ENCODE measurements around the gene SLC2A4RG. TPM values are rescaled to one million over a fixed set of nuclear protein-coding genes. Genes with fewer than 3 reads are reported as not detected.

Gene SLC2A4RG
- polyA plus RNA-seq, 1 experiment: 52.0 TPM

- no peak overlapping the region for H3K4me3 ChIP-seq (ENCODE audit: low read depth, low read length)
- ChIA-PET CTCF (interaction anchor here (0.6 kb wide), 1 partner anchor 23 kb away, joined by 4 read pairs; no protein-coding TSS in a partner anchor), POLR2A (no interaction called here)
- TF ChIP-seq, protein P1, sequence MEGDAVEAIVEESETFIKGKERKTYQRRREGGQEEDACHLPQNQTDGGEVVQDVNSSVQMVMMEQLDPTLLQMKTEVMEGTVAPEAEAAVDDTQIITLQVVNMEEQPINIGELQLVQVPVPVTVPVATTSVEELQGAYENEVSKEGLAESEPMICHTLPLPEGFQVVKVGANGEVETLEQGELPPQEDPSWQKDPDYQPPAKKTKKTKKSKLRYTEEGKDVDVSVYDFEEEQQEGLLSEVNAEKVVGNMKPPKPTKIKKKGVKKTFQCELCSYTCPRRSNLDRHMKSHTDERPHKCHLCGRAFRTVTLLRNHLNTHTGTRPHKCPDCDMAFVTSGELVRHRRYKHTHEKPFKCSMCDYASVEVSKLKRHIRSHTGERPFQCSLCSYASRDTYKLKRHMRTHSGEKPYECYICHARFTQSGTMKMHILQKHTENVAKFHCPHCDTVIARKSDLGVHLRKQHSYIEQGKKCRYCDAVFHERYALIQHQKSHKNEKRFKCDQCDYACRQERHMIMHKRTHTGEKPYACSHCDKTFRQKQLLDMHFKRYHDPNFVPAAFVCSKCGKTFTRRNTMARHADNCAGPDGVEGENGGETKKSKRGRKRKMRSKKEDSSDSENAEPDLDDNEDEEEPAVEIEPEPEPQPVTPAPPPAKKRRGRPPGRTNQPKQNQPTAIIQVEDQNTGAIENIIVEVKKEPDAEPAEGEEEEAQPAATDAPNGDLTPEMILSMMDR (IDR thresholded peaks at IDR 0.05; ENCODE audit: insufficient read depth, low read depth, low read length): no peak
- peaks cover 16% of the 10 kb centered on the region for H3K36me3 ChIP-seq (ENCODE audit: control insufficient read depth, insufficient read depth, low read length)
- no peak for DNase-seq (ENCODE audit: low read depth)
- no peaks in the 10 kb centered on the region for H3K27me3 ChIP-seq (ENCODE audit: control insufficient read depth, insufficient read depth, low read length)
These were observed 43.9 kb upstream of the SLC2A4RG start for GRCh38 chr20:63695424-63696305.

DNA sequence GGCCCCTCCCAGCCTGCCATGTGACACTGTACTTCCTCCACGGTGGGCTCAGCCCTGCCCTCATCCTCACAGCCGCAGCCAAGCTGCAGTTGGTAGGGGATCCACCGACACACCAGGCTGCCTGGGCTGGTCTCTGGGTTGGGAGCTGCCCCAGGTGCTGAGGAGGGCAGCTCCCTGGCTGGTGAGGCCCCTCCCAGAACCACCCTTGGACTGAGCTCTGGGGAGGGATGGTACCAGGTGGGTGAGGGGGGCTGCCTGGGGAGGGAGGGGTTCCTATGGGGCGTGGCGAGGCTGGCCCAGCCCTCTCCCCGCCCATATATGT, 43.3 kb upstream of the SLC2A4RG start:
- ChIA-PET CTCF (interaction anchor here (0.6 kb wide), 1 partner anchor 23 kb away, joined by 4 read pairs; no protein-coding TSS in a partner anchor), POLR2A (no interaction called here)
- TF ChIP-seq, protein P1 (IDR thresholded peaks at IDR 0.05; ENCODE audit: insufficient read depth, low read depth, low read length): no peak
- Histone ChIP-seq H3K36me3 (ENCODE audit: control insufficient read depth, insufficient read depth, low read length) (peaks cover 17% of the 10 kb centered on the region), H3K4me3 (ENCODE audit: low read depth, low read length) (peak overlapping the region; percentile 31), H3K27me3 (ENCODE audit: control insufficient read depth, insufficient read depth, low read length) (no peaks in the 10 kb centered on the region)
- no peak for DNase-seq (ENCODE audit: low read depth)

GRCh38 chr20:63696628-63697356, 42.8 kb upstream of the SLC2A4RG start, which contains the start of gene TNFRSF6B:
Gene TNFRSF6B, plus strand, starts transcription at chr20:63696652. Its CDS starts 116 bp downstream, at chr20:63696768.
- H3K36me3 ChIP-seq (ENCODE audit: control insufficient read depth, insufficient read depth, low read length): peaks cover 19% of the 10 kb centered on the region
- TF ChIP-seq, protein P1 (IDR thresholded peaks at IDR 0.05; ENCODE audit: insufficient read depth, low read depth, low read length): no peak
- ChIA-PET POLR2A (no interaction called here), CTCF (interaction anchor here (1.0 to 1.2 kb wide), 2 partner anchors 14 to 277 kb away, joined by 4 to 5 read pairs; no protein-coding TSS in a partner anchor)
- H3K4me3 ChIP-seq (ENCODE audit: low read depth, low read length): peak within 1 kb of the TSS; percentile 31
- DNase-seq (ENCODE audit: low read depth): no peak
- no peaks in the 10 kb centered on the region for H3K27me3 ChIP-seq (ENCODE audit: control insufficient read depth, insufficient read depth, low read length)

DNA sequence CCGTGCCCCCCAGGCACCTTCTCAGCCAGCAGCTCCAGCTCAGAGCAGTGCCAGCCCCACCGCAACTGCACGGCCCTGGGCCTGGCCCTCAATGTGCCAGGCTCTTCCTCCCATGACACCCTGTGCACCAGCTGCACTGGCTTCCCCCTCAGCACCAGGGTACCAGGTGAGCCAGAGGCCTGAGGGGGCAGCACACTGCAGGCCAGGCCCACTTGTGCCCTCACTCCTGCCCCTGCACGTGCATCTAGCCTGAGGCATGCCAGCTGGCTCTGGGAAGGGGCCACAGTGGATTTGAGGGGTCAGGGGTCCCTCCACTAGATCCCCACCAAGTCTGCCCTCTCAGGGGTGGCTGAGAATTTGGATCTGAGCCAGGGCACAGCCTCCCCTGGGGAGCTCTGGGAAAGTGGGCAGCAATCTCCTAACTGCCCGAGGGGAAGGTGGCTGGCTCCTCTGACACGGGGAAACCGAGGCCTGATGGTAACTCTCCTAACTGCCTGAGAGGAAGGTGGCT, 42.2 kb upstream of the SLC2A4RG start:
- H3K4me3 ChIP-seq (ENCODE audit: low read depth, low read length): peak overlapping the region; percentile 31
- no peaks in the 10 kb centered on the region for H3K27me3 ChIP-seq (ENCODE audit: control insufficient read depth, insufficient read depth, low read length)
- POLR2A ChIA-PET: no interaction called here
- H3K36me3 ChIP-seq (ENCODE audit: control insufficient read depth, insufficient read depth, low read length): peaks cover 19% of the 10 kb centered on the region
- TF ChIP-seq, protein P1 (IDR thresholded peaks at IDR 0.05; ENCODE audit: insufficient read depth, low read depth, low read length): 0 out of 2 replicates have a peak, but pooled peaks have one; percentile 5
- DNase-seq (ENCODE audit: low read depth): no peak
- CTCF ChIA-PET: interaction anchor here (1.0 to 1.2 kb wide), 2 partner anchors 14 to 276 kb away, joined by 4 to 5 read pairs; no protein-coding TSS in a partner anchor
